H1 (cell line): Measurements from ENCODE around the gene BCL2. TPM values are rescaled to one million over a fixed set of nuclear protein-coding genes. Genes with fewer than 3 reads are reported as not detected.

ENCODE experiments used
- ASH2L ChIP-seq: fragments of 200-600, 300-600 bp; sonication (generic); IDR thresholded peaks from one replicate; pipeline ENCODE4 v1.7.1; 2017; ENCODE audit warnings: low read length
- CTCF ChIP-seq, 3 experiments: IDR thresholded peaks; 1 replicate in 2 of 3; 2 replicates in 1 of 3; pipeline versions ENCODE4 v1.5.1 to v1.6.1; 2011; ENCODE audit warnings: low read length in 3 of 3, mild to moderate bottlenecking in 3 of 3, inconsistent platforms in 2 of 3, low read depth in 1 of 3, moderate library complexity in 1 of 3; ENCODE audit not compliant: insufficient read depth in 1 of 3; ENCODE audit errors: control extremely low read depth in 1 of 3
- EZH2 ChIP-seq: fragments of 200-600 bp; sonication (generic); IDR thresholded peaks from 2 replicates; pipeline ENCODE4 v1.7.1; 2012; ENCODE audit warnings: low read depth, mild to moderate bottlenecking, moderate library complexity, low read length, inconsistent platforms; ENCODE audit not compliant: severe bottlenecking
- SUZ12 ChIP-seq: fragments of 200-600 bp; sonication (generic); IDR thresholded peaks from 2 replicates; pipeline ENCODE4 v1.6.1; 2012; ENCODE audit warnings: mild to moderate bottlenecking, inconsistent platforms, low read length, moderate library complexity, mixed read lengths
- polyA plus RNA-seq, 7 experiments: library from polyadenylated mRNA; depleted of rRNA in 3 of 7; stranded (reverse) in 5 of 7; unstranded in 2 of 7; fragments of >200 nt in 5 of 7; fragments of 200-250 nt in 2 of 7; gene quantifications; 1 replicate in 5 of 7; 2 replicates in 1 of 7; 4 replicates in 1 of 7; pipeline versions ENCODE4 v1.2.1 to v1.2.3, GENCODE V29; 2011 to 2013; ENCODE audit warnings: missing spikeins in 2 of 7, mixed read lengths in 2 of 7
- total RNA-seq: library from RNA; stranded (reverse); fragmentation: NEBNext Ultra II Directional; extraction: Animal tissue kit (Norgen Biotek cat#: 25700); gene quantifications from 2 replicates; pipeline ENCODE4 v1.2.1, GENCODE V29; 2021

BCL2 gene
- total and polyA plus RNA-seq, 2 of the 8 experiments (the other 6 are each of a cell fraction or from before 2014, with no cell fraction given) = 0.59 to 4.5 TPM

- TF ChIP-seq CTCF (IDR thresholded peaks at IDR 0.05; ENCODE audit: control extremely low read depth in 1 of 3, insufficient read depth in 1 of 3, low read depth in 1 of 3, low read length in 3 of 3) = no peak
- no peak for TF ChIP-seq ASH2L
- no peak for TF ChIP-seq EZH2
- no peak for TF ChIP-seq SUZ12
Observed at GRCh38 chr18:63229971-63230370, 89.6 kb downstream of the BCL2 start (continued).
